Tibial artery (tissue), 4 donors: ENCODE measurements around the gene HOMEZ.
A peak's percentile ranks its signal among the peaks of the same experiment; 100 is the strongest.
"Not testable (repeated sequence)": the region's sequence is repeated elsewhere in the genome, so short reads cannot be mapped to it uniquely, and the experiment has no call there.

ENCODE experiments used
- DNase-seq, 2 donors: peaks; one replicate each; pipeline ENCODE4 v3.0.0-alpha.2; 2019
- H3K27ac ChIP-seq, 2 donors: fragments of 200-600 bp; sonication (generic) in 1 of 2; 1 replicate in 1 of 2; 2 replicates in 1 of 2; pipeline ENCODE4 v1.5.1; 2018 to 2019; ENCODE audit warnings: mild to moderate bottlenecking in 1 of 2
- H3K27me3 ChIP-seq, 2 donors: fragments of 200-600 bp; sonication (generic) in 1 of 2; one replicate each; pipeline versions ENCODE4 v1.5.1 to v1.6.0; 2016 to 2019
- H3K36me3 ChIP-seq, 3 donors: fragments of 200-600 bp; sonication (generic) in 2 of 3; one replicate each; pipeline ENCODE4 v1.5.1; 2016 to 2019; ENCODE audit warnings: mild to moderate bottlenecking in 2 of 3
- H3K4me1 ChIP-seq, 4 donors: fragments of 200-600 bp; sonication (generic) in 2 of 4; 1 replicate in 3 of 4; 2 replicates in 1 of 4; pipeline ENCODE4 v1.5.1; 2016 to 2019
- H3K4me3 ChIP-seq, 2 donors: fragments of 200-600 bp; sonication (generic) in 1 of 2; 1 replicate in 1 of 2; 2 replicates in 1 of 2; pipeline ENCODE4 v1.5.1; 2018 to 2019; ENCODE audit warnings: mild to moderate bottlenecking in 2 of 2
- H3K9me3 ChIP-seq, 3 donors: fragments of 200-600 bp; sonication (generic) in 1 of 3; one replicate each; pipeline ENCODE4 v1.5.1; 2016 to 2019
- intact Hi-C: fragments of 100-400 bp; cut with DNase I; formaldehyde crosslinking; loops from one replicate; pipeline ENCODE4 v1.15.0; 2023; ENCODE audit warnings: low total_unique reads
- TF ChIP-seq, protein P1 (sequence below), 2 experiments: fragments of 200-600 bp in 1 of 2; fragments of 450-650 bp in 1 of 2; IDR thresholded peaks; one replicate each; pipeline ENCODE4 v1.5.1; 2017 to 2019; ENCODE audit warnings: antibody characterized with exemption in 2 of 2, mild to moderate bottlenecking in 1 of 2, moderate library complexity in 1 of 2

HOMEZ gene

DNA sequence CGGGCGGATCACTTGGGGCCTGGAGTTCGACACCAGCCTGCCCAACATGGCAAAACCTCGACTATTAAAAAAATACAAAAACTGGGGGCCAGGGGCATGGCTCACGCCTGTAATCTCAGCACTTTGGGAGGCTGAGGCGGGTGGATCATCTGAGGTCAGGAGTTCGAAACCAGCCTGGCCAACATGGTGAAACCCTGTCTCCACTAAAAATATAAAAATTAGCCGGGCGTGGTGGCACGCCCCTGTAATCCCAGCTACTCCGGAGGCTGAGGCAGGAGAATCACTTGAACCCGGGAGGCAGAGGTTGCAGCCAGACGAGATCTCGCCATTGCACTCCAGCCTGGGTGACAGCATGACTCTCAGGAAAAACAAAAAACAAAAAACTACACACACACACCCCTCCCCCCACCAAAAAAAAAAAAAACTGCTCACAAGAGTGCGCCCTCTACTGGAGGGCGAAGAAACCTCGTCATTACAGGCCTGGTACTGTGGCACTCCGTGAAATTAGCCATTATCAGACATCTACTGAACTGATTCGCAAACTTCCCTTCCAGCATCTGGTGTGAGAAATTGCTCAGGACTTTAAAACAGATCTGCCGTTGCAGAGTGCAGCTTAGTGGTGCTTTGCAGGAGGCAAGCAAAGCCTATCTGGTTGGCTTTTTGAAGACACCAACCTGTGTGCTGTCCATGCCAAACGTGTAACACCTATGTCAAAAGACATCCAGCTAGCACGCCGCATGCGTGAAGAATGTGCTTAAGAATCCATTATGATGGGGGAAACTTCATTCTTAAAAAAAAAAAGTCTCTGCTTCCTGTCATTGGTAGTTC is 9.0 kb upstream of the HOMEZ start:
- Histone ChIP-seq H3K27me3 (peaks cover 0 to 8% of the 10 kb centered on the region in 2 donors), H3K36me3 (peaks cover 0 to 9% (median 0%) of the 10 kb centered on the region in 3 donors), H3K27ac (no peak overlapping the region), H3K9me3 (no peaks in the 10 kb centered on the region), H3K4me1 (peaks cover 0 to 21% (median 10%) of the 10 kb centered on the region in 4 donors), H3K4me3 (no peak overlapping the region)
- no peak for DNase-seq
- TF ChIP-seq, protein P1, sequence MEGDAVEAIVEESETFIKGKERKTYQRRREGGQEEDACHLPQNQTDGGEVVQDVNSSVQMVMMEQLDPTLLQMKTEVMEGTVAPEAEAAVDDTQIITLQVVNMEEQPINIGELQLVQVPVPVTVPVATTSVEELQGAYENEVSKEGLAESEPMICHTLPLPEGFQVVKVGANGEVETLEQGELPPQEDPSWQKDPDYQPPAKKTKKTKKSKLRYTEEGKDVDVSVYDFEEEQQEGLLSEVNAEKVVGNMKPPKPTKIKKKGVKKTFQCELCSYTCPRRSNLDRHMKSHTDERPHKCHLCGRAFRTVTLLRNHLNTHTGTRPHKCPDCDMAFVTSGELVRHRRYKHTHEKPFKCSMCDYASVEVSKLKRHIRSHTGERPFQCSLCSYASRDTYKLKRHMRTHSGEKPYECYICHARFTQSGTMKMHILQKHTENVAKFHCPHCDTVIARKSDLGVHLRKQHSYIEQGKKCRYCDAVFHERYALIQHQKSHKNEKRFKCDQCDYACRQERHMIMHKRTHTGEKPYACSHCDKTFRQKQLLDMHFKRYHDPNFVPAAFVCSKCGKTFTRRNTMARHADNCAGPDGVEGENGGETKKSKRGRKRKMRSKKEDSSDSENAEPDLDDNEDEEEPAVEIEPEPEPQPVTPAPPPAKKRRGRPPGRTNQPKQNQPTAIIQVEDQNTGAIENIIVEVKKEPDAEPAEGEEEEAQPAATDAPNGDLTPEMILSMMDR (IDR thresholded peaks at IDR 0.05) = peak; percentile 66 to 88
- intact Hi-C loops = loop anchor here (10.0 kb wide), 1 partner anchor 110 kb away; the partner anchor contains the start of gene SLC7A8

DNA sequence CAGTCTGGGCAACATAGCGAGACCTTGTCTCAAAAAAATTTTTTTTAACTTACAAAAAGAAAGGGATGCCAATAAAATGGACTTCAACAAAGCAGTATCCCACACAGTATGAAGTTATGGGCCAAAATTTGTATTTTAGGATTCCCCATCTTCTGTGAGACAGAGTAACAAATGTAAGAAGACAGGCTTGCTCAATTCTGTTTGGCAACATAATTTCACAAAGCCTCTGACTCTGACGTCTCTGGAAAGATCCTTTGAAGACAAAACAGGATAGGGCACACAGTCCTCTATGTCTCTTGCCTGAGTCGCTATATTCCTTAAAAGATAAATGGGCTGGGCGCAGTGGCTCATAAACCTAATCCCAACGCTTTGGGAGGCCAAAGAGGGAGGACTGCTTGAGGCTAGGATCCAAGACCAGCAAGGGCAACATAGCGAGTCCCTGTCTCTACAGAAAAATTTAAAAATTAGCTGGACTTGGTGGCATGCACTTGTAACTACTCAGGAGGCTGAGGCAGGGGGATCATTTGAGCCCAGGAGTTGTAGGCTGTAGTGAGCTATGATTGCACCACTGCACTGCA is 1.1 kb upstream of the HOMEZ start:
- Histone ChIP-seq H3K4me3 (peak overlapping the region; percentile 87 to 99), H3K4me1 (peaks cover 0 to 22% (median 9%) of the 10 kb centered on the region in 4 donors), H3K9me3 (no peaks in the 10 kb centered on the region), H3K27ac (peak overlapping the region; percentile 95 to 100), H3K36me3 (no peaks in the 10 kb centered on the region), H3K27me3 (peaks cover 0 to 8% of the 10 kb centered on the region in 2 donors)
- TF ChIP-seq, protein P1 (IDR thresholded peaks at IDR 0.05) = no peak
- DNase-seq = no peak
- intact Hi-C loops = no loop called here

DNA sequence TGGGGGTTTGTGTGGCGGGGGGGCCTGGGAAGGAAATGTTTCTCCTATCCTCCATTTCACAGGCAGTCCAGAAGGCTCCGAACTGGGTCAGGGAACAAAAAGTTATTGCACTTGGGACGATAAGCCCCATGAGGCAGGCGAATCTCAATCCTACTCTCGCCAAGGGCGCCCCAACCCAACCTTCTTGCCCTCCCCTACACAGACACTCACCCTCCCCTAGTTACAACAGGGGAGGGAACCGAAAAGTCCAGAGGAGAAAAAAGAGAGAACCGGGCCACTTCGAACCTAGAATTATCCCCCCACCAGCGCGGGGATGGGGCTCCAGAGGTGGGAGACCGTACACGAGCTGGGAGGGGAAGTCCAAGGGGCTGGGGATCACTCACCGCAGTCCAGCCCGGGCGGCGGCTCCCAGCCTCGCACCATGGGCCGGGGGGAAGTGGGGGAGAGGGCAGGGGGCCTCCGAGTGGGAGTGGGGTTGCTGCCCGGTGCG is 357 bp downstream of the HOMEZ start:
- DNase-seq = no peak
- peaks cover 0 to 22% (median 9%) of the 10 kb centered on the region in 4 donors for H3K4me1 ChIP-seq
- H3K27ac ChIP-seq = peak overlapping the region; percentile 95 to 100
- TF ChIP-seq, protein P1 (IDR thresholded peaks at IDR 0.05) = no peak
- H3K9me3 ChIP-seq = no peaks in the 10 kb centered on the region
- H3K4me3 ChIP-seq = peak overlapping the region; percentile 87 to 99
- peaks cover 0 to 6% (median 0%) of the 10 kb centered on the region in 3 donors for H3K36me3 ChIP-seq
- H3K27me3 ChIP-seq = no peaks in the 10 kb centered on the region
- intact Hi-C loops = no loop called here

DNA sequence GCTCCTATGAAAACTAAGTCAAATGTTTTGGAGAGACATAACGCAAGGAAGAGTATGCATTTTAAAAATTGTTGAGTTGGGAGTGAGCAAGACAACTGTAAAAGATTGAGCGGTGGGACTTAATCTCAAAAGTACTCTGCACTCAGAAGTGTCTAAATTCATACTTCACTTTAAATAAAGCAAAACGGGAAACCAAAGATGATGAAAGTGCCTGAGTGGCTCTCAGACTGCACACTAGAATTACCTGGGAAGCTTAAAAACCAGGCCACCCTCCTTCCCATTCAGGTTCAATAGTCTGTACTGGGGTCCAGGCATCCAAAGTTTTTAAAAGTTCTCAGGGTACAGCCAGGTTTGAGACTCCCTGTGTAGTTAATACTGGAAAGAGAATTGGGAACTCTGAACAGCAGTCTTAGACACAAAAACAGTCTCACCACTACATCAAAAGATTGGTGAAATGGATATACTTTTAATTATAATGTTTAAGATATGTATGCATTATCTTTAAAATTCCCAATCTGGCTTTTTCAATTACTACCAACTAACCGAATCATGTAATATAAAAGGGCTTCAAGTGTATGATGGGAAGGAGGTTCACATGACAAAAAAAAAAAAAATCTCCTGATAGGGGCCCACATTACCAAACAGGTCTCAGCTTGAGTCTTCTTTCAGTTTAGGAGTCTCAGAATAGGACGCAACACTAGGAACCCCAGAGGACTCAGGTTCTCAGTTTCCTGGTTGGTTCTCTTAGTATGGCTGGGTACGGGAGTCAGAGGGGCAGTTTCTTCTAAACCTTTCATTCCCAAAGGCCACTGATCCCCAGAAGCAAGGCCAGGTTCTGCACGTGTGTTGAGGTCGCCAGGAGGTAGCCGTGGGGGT is 1.0 kb downstream of the HOMEZ start:
- peak overlapping the region; percentile 95 to 100 for H3K27ac ChIP-seq
- no peaks in the 10 kb centered on the region for H3K27me3 ChIP-seq
- no peak for DNase-seq
- H3K9me3 ChIP-seq = no peaks in the 10 kb centered on the region
- intact Hi-C loops = no loop called here
- H3K4me1 ChIP-seq = peaks cover 0 to 22% (median 11%) of the 10 kb centered on the region in 4 donors
- H3K4me3 ChIP-seq = peak overlapping the region; percentile 87 to 99
- TF ChIP-seq, protein P1 (IDR thresholded peaks at IDR 0.05) = no peak
- H3K36me3 ChIP-seq = peaks cover 0 to 6% (median 0%) of the 10 kb centered on the region in 3 donors

DNA sequence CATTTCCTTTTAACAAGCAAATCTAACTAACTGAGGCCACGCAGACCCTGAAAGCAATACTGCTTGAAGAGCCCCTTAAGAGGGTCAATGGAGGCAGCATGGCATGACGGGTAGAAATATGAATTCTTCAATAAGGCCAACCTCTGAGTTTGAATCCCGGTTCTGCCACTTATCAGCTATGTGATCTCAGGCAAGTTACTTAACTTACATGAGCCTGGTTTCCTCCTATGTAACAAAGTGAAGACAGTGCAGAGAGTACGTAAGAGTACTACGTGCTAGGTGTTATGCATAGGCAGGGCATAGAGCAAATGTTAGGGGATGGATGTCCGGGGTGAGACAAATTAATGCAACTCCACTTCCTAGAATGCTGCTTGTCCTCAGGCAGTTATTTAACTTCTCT is 4.7 kb downstream of the HOMEZ start:
- no peak overlapping the region for H3K27ac ChIP-seq
- H3K4me1 ChIP-seq = peaks cover 0 to 15% (median 5%) of the 10 kb centered on the region in 4 donors
- no peaks in the 10 kb centered on the region for H3K9me3 ChIP-seq
- TF ChIP-seq, protein P1 (IDR thresholded peaks at IDR 0.05) = no peak
- H3K27me3 ChIP-seq = no peaks in the 10 kb centered on the region
- no peak overlapping the region for H3K4me3 ChIP-seq
- peaks cover 3 to 15% (median 4%) of the 10 kb centered on the region in 3 donors for H3K36me3 ChIP-seq
- DNase-seq = no peak
- intact Hi-C loops = no loop called here

DNA sequence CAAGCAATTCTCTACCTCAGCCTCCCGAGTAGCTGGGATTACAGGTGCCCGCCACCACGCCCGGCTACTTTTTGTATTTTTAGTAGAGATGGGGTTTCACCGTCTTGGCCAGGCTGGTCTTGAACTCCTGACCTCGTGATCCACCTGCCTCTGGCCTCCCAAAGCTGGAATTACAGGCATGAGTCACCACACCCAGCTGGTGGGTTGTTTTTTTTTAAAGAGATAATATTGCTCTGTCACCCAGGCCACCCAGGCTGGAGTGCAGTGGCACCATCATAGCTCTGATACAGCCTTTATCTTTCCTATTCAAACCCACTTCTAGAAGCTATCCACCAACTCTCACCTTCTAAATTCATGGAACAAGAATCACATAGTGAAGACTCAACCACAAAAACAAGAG is 8.0 kb downstream of the HOMEZ start:
- H3K4me3 ChIP-seq, H3K27me3 ChIP-seq, H3K9me3 ChIP-seq, intact Hi-C loops, H3K4me1 ChIP-seq, DNase-seq, H3K27ac ChIP-seq: not testable (repeated sequence)
- peaks cover 10 to 27% (median 15%) of the 10 kb centered on the region in 3 donors for H3K36me3 ChIP-seq
